K562 (cell line): ENCODE data around the gene PLA2G2C. TPM values are rescaled to one million over a fixed set of nuclear protein-coding genes. Genes with fewer than 3 reads are reported as not detected.

Experiments used
- ATAC-seq: fragments of 200-7000 bp; cut with Tn5 transposase; 3 replicates; pipeline ENCODE4 v1.9.1; 2020; ENCODE audit warnings: moderate library complexity
- BruUV-seq: library from RNA; stranded (reverse); fragments of 400-500 nt; replicated peaks from 2 replicates; lab custom pipeline; 2021; lab: Mats Ljungman, UMichigan
- CTCF ChIA-PET: fragments of 300-600 bp; formaldehyde crosslinking; extraction: SDS; loops from one replicate; lab custom pipeline; 2021; ENCODE audit warnings: low intra/inter-chr PET ratio; lab: Yijun Ruan, JAX
- POLR2A ChIA-PET: fragments of 300-600, 350-650 bp; sonication (Branson Sonifier 250); formaldehyde crosslinking; extraction: SDS; loops from one replicate; lab custom pipeline; 2021; ENCODE audit warnings: antibody characterized with exemption, inconsistent platforms; lab: Yijun Ruan, JAX
- DNase-seq, 4 experiments: peaks; one replicate each; pipeline versions ENCODE4 v3.0.0 to v3.0.0-alpha.2; 2011 to 2018; ENCODE audit warnings: low spot score in 3 of 4, mixed read lengths in 3 of 4; ENCODE audit errors: extremely low read depth in 1 of 4
- FAIRE-seq: peaks from 2 replicates; lab custom pipeline; 2011; peaks lifted over from hg19 to GRCh38; lab: Jason Lieb, UNC
- H2AFZ ChIP-seq: 2 replicates; pipeline ENCODE4 v1.6.0; 2011; ENCODE audit warnings: low read depth, low read length, control low read depth, inconsistent platforms
- H3K27ac ChIP-seq: fragments of 200-600 bp; 3 replicates; pipeline ENCODE4 v1.8.0; 2011; ENCODE audit warnings: low read depth, mild to moderate bottlenecking, control low read depth, inconsistent platforms, low read length, moderate library complexity, mixed read lengths; ENCODE audit errors: extremely low read depth
- H3K27me3 ChIP-seq, 2 experiments: fragments of 300-600 bp in 1 of 2; 2 replicates in 1 of 2; 3 replicates in 1 of 2; pipeline versions ENCODE4 v1.6.0 to v1.8.0; 2011; ENCODE audit warnings: inconsistent platforms in 2 of 2, low read length in 2 of 2, mild to moderate bottlenecking in 1 of 2, mixed read lengths in 1 of 2, moderate library complexity in 1 of 2; ENCODE audit not compliant: control insufficient read depth in 2 of 2, insufficient read depth in 2 of 2
- H3K36me3 ChIP-seq: fragments of 300-600 bp; 3 replicates; pipeline ENCODE4 v1.8.0; 2011; ENCODE audit warnings: mild to moderate bottlenecking, low read length, inconsistent platforms; ENCODE audit not compliant: control insufficient read depth, insufficient read depth
- H3K4me1 ChIP-seq, 2 experiments: fragments of 200-600 bp in 1 of 2; replicated peaks in 1 of 2; 2 replicates in 1 of 2; 3 replicates in 1 of 2; pipeline versions ENCODE4 v1.5.1 to v1.8.0; 2011; ENCODE audit warnings: inconsistent platforms in 2 of 2, low read length in 2 of 2, mild to moderate bottlenecking in 1 of 2, mixed read lengths in 1 of 2, moderate library complexity in 1 of 2; ENCODE audit not compliant: control insufficient read depth in 2 of 2, insufficient read depth in 2 of 2
- H3K4me2 ChIP-seq: 2 replicates; pipeline ENCODE4 v1.6.1; 2011; ENCODE audit warnings: low read length, control low read depth, inconsistent platforms, mixed read lengths; ENCODE audit not compliant: insufficient read depth
- H3K4me3 ChIP-seq: fragments of 200-600 bp; sonication (generic), shearing (Covaris generic); 2 replicates; pipeline ENCODE4 v1.5.1; 2016; ENCODE audit warnings: control low read depth, inconsistent platforms
- H3K79me2 ChIP-seq: fragments of 200-600 bp; 3 replicates; pipeline ENCODE4 v1.8.0; 2011; ENCODE audit warnings: low read length, inconsistent platforms; ENCODE audit not compliant: control insufficient read depth, insufficient read depth
- H3K9ac ChIP-seq, 2 experiments: 2 replicates each; pipeline versions ENCODE4 v1.6.0 to v1.6.1; 2011; ENCODE audit warnings: low read depth in 2 of 2, low read length in 2 of 2, control low read depth in 1 of 2, inconsistent platforms in 1 of 2, mild to moderate bottlenecking in 1 of 2, mixed read lengths in 1 of 2; ENCODE audit not compliant: insufficient read depth in 1 of 2
- H3K9me1 ChIP-seq: one replicate; pipeline ENCODE4 v1.6.0; 2011; ENCODE audit warnings: inconsistent platforms, mild to moderate bottlenecking, low read length, moderate library complexity; ENCODE audit not compliant: control insufficient read depth, insufficient read depth
- H3K9me3 ChIP-seq: replicated peaks from 2 replicates; pipeline ENCODE4 v1.5.1; 2011; ENCODE audit warnings: low read depth, low read length, inconsistent platforms; ENCODE audit not compliant: control insufficient read depth, insufficient read depth
- H4K20me1 ChIP-seq: replicated peaks from 2 replicates; pipeline ENCODE4 v1.6.1; 2011; ENCODE audit warnings: low read length, inconsistent platforms, mixed read lengths; ENCODE audit not compliant: control insufficient read depth, insufficient read depth
- BHLHE40 ChIP-seq: IDR thresholded peaks from 2 replicates; pipeline ENCODE4 v1.6.1; 2011; ENCODE audit warnings: low read length, improper control_type of control experiment
- CEBPB ChIP-seq: fragments of 450-650 bp; IDR thresholded peaks from 2 replicates; pipeline ENCODE4 v1.6.1; 2016; ENCODE audit warnings: missing genetic modification characterization, missing compliant biosample characterization
- HNRNPUL1 ChIP-seq: fragments of 200-400 bp; formaldehyde crosslinking; IDR thresholded peaks from 2 replicates; pipeline ENCODE4 v1.6.1; 2017; ENCODE audit warnings: low read length
- KDM1A ChIP-seq, 2 experiments: fragments of 450-650 bp; IDR thresholded peaks; 2 replicates each; pipeline ENCODE4 v1.6.1; 2016; ENCODE audit warnings: mild to moderate bottlenecking in 2 of 2
- NFE2 ChIP-seq: IDR thresholded peaks from 2 replicates; pipeline ENCODE4 v1.6.1; 2014; ENCODE audit warnings: antibody characterized with exemption, low read depth
- NR2C2 ChIP-seq, 2 experiments: fragments of 200-800 bp in 1 of 2; sonication (Bioruptor generic) in 1 of 2; sonication (generic) in 1 of 2; formaldehyde crosslinking in 1 of 2; IDR thresholded peaks; 2 replicates each; pipeline versions ENCODE4 v1.6.1 to v1.8.0; 2016 to 2022; ENCODE audit warnings: mild to moderate bottlenecking in 1 of 2, missing compliant biosample characterization in 1 of 2, missing genetic modification characterization in 1 of 2, missing genetic modification reagents in 1 of 2
- SRSF7 ChIP-seq: fragments of 200-400 bp; formaldehyde crosslinking; optimal IDR thresholded peaks from 2 replicates; pipeline ENCODE3; 2017; ENCODE audit warnings: mild to moderate bottlenecking, low read depth, low read length
- TBP ChIP-seq: optimal IDR thresholded peaks from 2 replicates; pipeline ENCODE3; 2011; ENCODE audit warnings: low read depth, low read length, improper control_type of control experiment
- YY1 ChIP-seq, 3 experiments: IDR thresholded peaks; 2 replicates each; pipeline ENCODE4 v1.6.1; 2011; ENCODE audit warnings: low read length in 2 of 3, mild to moderate bottlenecking in 2 of 3, moderate library complexity in 2 of 3, borderline replicate concordance in 1 of 3, control low read depth in 1 of 3, low read depth in 1 of 3; ENCODE audit not compliant: insufficient read depth in 3 of 3, insufficient replicate concordance in 2 of 3, control insufficient read depth in 1 of 3, insufficient read length in 1 of 3; ENCODE audit errors: extremely low read depth in 1 of 3
- ZKSCAN3 ChIP-seq: fragments of 250-450 bp; sonication (Bioruptor Pico); IDR thresholded peaks from 2 replicates; pipeline ENCODE4 v1.4.0; 2020
- ZNF57 ChIP-seq: fragments of 450-650 bp; formaldehyde crosslinking; IDR thresholded peaks from 2 replicates; pipeline ENCODE4 v1.4.0; 2020; ENCODE audit warnings: mild to moderate bottlenecking, moderate library complexity
- in situ Hi-C: fragments of 300-500 bp; cut with MboI; formaldehyde crosslinking; loops from 4 replicates; pipeline ENCODE4 v1.15.0; 2018; ENCODE audit warnings: inconsistent platforms, mixed read lengths
- intact Hi-C: fragments of 100-400 bp; cut with micrococcal nuclease; formaldehyde crosslinking; loops from 2 replicates; pipeline ENCODE4 v1.14.2; 2022
- polyA plus RNA-seq, 8 experiments: library from polyadenylated mRNA; depleted of rRNA in 4 of 8; stranded (reverse) in 5 of 8; unstranded in 3 of 8; fragments of >200 nt; fragmentation: Nextera tagmentation in 2 of 8; fragmentation: Illumina TruSeq in 1 of 8; extraction: Ambion mirVana in 2 of 8; extraction: Trizol in 1 of 8; gene quantifications; 2 replicates each; pipeline versions ENCODE4 v1.2.1 to v1.2.3, GENCODE V29; 2011 to 2014; ENCODE audit warnings: inconsistent platforms in 1 of 8, missing spikeins in 1 of 8
- total RNA-seq, 7 experiments: library from RNA; depleted of rRNA in 6 of 7; stranded (reverse); fragments of >200 nt in 6 of 7; fragmentation: Illumina TruSeq in 2 of 7; extraction: Trizol in 2 of 7; gene quantifications; 2 replicates each; pipeline versions ENCODE4 v1.2.1 to v1.2.3, GENCODE V29; 2011 to 2021; ENCODE audit warnings: low replicate concordance in 1 of 7

PLA2G2C gene
- total and polyA plus RNA-seq, 9 of the 15 experiments (the other 6 are each of a cell fraction or from before 2014, with no cell fraction given) = 0.14 to 0.49 (median 0.21) TPM

DNA sequence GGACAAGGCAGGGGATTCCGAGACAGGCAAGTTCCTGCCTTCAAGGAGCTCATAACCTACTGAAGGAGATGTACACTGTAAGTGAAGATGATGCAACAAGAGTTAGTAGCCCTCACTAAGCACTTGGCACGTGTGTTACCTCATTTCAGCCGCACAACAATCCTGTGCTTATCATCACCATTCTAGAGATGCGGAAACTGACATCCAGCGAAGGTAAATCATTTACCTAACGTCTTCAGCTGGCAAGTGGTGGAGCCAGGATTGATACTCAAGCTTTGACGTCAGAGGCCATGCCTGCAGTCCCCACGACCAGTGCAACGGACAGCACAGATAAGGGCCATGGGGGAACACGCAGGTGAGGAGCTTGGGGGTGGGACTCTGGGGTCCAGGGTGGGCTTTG, 3.3 kb downstream of the PLA2G2C start (continued):
- TF ChIP-seq NFE2 (no peak), ZNF57 (no peak), BHLHE40 (peak; percentile 35; the same call in 1 of the 2 replicates), TBP (peak; percentile 5), SRSF7 (no peak), HNRNPUL1 (no peak), CEBPB (tag) (peak; percentile 31), KDM1A (IDR thresholded peaks at IDR 0.05) (no peak), YY1 (IDR thresholded peaks at IDR 0.05; ENCODE audit: borderline replicate concordance in 1 of 3, control insufficient read depth in 1 of 3, extremely low read depth in 1 of 3, insufficient read depth in 3 of 3, insufficient read length in 1 of 3, insufficient replicate concordance in 2 of 3, low read depth in 1 of 3, low read length in 2 of 3) (no peak)

DNA sequence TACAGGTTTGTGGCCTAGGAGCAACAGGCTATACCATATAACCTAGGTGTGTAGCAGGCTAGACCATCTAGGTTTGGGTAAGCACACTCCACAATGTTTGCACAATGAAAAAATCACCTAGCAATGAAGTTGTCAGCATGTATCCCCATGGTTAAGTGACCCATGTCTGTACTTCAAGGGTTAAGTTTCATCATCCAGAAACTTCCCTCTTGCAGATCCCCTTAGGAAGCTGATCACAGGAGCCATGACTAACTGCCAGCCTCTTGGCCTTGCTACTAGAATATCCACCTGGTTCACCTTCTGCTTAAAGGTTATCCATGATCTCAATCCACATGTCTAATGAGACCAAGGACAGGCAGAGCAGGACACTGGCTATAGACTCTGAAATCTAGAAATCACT, 3.9 kb downstream of the PLA2G2C start:
- intact Hi-C loops = no loop called here
- Histone ChIP-seq H3K27me3 (no peaks in the 10 kb centered on the region), H4K20me1 (no peaks in the 10 kb centered on the region), H3K4me3 (no peak overlapping the region), H3K4me2 (no peak overlapping the region), H3K9me3 (peaks cover 7% of the 10 kb centered on the region), H3K79me2 (peaks cover 14% of the 10 kb centered on the region), H3K4me1 (peaks cover 36 to 47% of the 10 kb centered on the region in 2 experiments), H3K9me1 (no peaks in the 10 kb centered on the region), H3K9ac (no peak overlapping the region), H2AFZ (no peak overlapping the region), H3K36me3 (no peaks in the 10 kb centered on the region), H3K27ac (no peak overlapping the region)
- POLR2A ChIA-PET = interaction anchor here (0.6 to 3.7 kb wide), 3 partner anchors 9 to 30 kb away, joined by 3 to 15 read pairs (median 4); no protein-coding TSS in a partner anchor
- FAIRE-seq (peak; percentile 11), ATAC-seq (no peak), DNase-seq (no peak)
- no TSS peak for BruUV-seq
- CTCF ChIA-PET = no interaction called here
- in situ Hi-C loops = no loop called here
- TF ChIP-seq NR2C2 (CRISPR knock-in tag; IDR thresholded peaks at IDR 0.05) (no peak), NR2C2 (tag; IDR thresholded peaks at IDR 0.05) (no peak), ZKSCAN3 (CRISPR knock-in tag) (peak; percentile 45; the same call in 1 of the 2 replicates)
